GM23338 (cell line): ENCODE data around the gene ARFIP1. TPM values are rescaled to one million over a fixed set of nuclear protein-coding genes. Genes with fewer than 3 reads are reported as not detected.

Experiments
- ATAC-seq: fragments of 200-7000 bp; cut with Tn5 transposase; 3 replicates; pipeline ENCODE4 v1.9.1; 2020
- DNase-seq: peaks from one replicate; pipeline ENCODE4 v3.0.0-alpha.2; 2015; ENCODE audit warnings: low spot score
- H2AFZ ChIP-seq: fragments of 200-600 bp; sonication (generic); 2 replicates; pipeline ENCODE4 v1.8.0; 2016; ENCODE audit warnings: antibody characterized with exemption, mild to moderate bottlenecking, moderate library complexity
- H3F3A ChIP-seq: fragments of 200-600 bp; sonication (generic); replicated peaks from 2 replicates; pipeline ENCODE4 v1.8.0; 2017; ENCODE audit warnings: antibody characterized with exemption, mixed run types, low read depth
- H3K27ac ChIP-seq: fragments of 200-600 bp; sonication (generic); 2 replicates; pipeline ENCODE4 v1.6.1; 2016; ENCODE audit warnings: low read depth
- H3K27me3 ChIP-seq: fragments of 200-600 bp; sonication (generic); 2 replicates; pipeline ENCODE4 v1.8.0; 2016; ENCODE audit warnings: mild to moderate bottlenecking, mixed run types, moderate library complexity; ENCODE audit not compliant: insufficient read depth
- H3K36me3 ChIP-seq: fragments of 200-600 bp; sonication (generic); 2 replicates; pipeline ENCODE4 v1.8.0; 2016; ENCODE audit warnings: mild to moderate bottlenecking; ENCODE audit not compliant: insufficient read depth
- H3K4me1 ChIP-seq: fragments of 200-600 bp; sonication (generic); 2 replicates; pipeline ENCODE4 v1.8.0; 2016; ENCODE audit warnings: mild to moderate bottlenecking, moderate library complexity; ENCODE audit not compliant: insufficient read depth
- H3K4me2 ChIP-seq: fragments of 200-600 bp; sonication (generic); 2 replicates; pipeline ENCODE4 v1.7.1; 2017; ENCODE audit warnings: mixed run types
- H3K4me3 ChIP-seq: fragments of 200-600 bp; sonication (generic); 2 replicates; pipeline ENCODE4 v1.6.1; 2016; ENCODE audit warnings: mixed run types
- H3K79me2 ChIP-seq: fragments of 200-600 bp; sonication (generic); replicated peaks from 2 replicates; pipeline ENCODE4 v1.8.0; 2017; ENCODE audit warnings: mild to moderate bottlenecking; ENCODE audit not compliant: insufficient read depth
- H3K9me2 ChIP-seq: fragments of 200-600 bp; sonication (generic); 2 replicates; pipeline ENCODE4 v1.8.0; 2017; ENCODE audit not compliant: insufficient read depth
- H4K20me1 ChIP-seq: fragments of 200-600 bp; sonication (generic); replicated peaks from 2 replicates; pipeline ENCODE4 v1.8.0; 2017; ENCODE audit warnings: mild to moderate bottlenecking; ENCODE audit not compliant: insufficient read depth
- H3K27ac Mint-ChIP-seq: 2 replicates; pipeline ENCODE4 v1.8.0; 2020; ENCODE audit warnings: inconsistent platforms, mild to moderate bottlenecking, moderate library complexity, mixed read lengths
- H3K27me3 Mint-ChIP-seq: 3 replicates; pipeline ENCODE4 v1.8.0; 2022; ENCODE audit warnings: low read depth, mild to moderate bottlenecking, moderate library complexity, mixed read lengths, inconsistent platforms; ENCODE audit not compliant: insufficient read depth, poor library complexity
- H3K36me3 Mint-ChIP-seq: 3 replicates; pipeline ENCODE4 v1.8.0; 2021; ENCODE audit warnings: low read depth, mild to moderate bottlenecking, inconsistent platforms, moderate library complexity, mixed read lengths
- H3K4me1 Mint-ChIP-seq: 3 replicates; pipeline ENCODE4 v1.8.0; 2020; ENCODE audit warnings: mild to moderate bottlenecking, inconsistent platforms, mixed read lengths
- H3K4me3 Mint-ChIP-seq: 3 replicates; pipeline ENCODE4 v1.8.0; 2021; ENCODE audit warnings: moderate library complexity, mild to moderate bottlenecking, inconsistent platforms, mixed read lengths
- H3K9me3 Mint-ChIP-seq: 3 replicates; pipeline ENCODE4 v1.8.0; 2020; ENCODE audit warnings: moderate library complexity, mild to moderate bottlenecking, inconsistent platforms, mixed read lengths
- CREB1 ChIP-seq: fragments of 250-450 bp; sonication (Bioruptor Pico); IDR thresholded peaks from 2 replicates; pipeline ENCODE4 v1.5.0; 2020; ENCODE audit warnings: low read depth, mild to moderate bottlenecking, moderate library complexity
- ETS1 ChIP-seq: IDR thresholded peaks from 2 replicates; pipeline ENCODE4 v1.6.1; 2016; ENCODE audit warnings: antibody characterized with exemption
- EZH2 ChIP-seq: fragments of 200-600 bp; sonication (generic); IDR thresholded peaks from one replicate; pipeline ENCODE4 v1.8.0; 2017; ENCODE audit warnings: antibody characterized with exemption, mild to moderate bottlenecking, low read depth; ENCODE audit not compliant: unreplicated experiment
- EZH2phosphoT487 ChIP-seq: fragments of 200-600 bp; sonication (generic); IDR thresholded peaks from one replicate; pipeline ENCODE4 v1.8.1; 2018; ENCODE audit warnings: antibody characterized with exemption; ENCODE audit not compliant: unreplicated experiment
- JUNB ChIP-seq: IDR thresholded peaks from one replicate; pipeline ENCODE4 v1.6.1; 2016; ENCODE audit warnings: antibody characterized with exemption; ENCODE audit not compliant: unreplicated experiment
- NANOG ChIP-seq: IDR thresholded peaks from 2 replicates; pipeline ENCODE4 v1.6.1; 2016; ENCODE audit warnings: antibody characterized with exemption, borderline replicate concordance
- POLR2AphosphoS5 ChIP-seq: IDR thresholded peaks from 2 replicates; pipeline ENCODE4 v1.6.1; 2016; ENCODE audit warnings: antibody characterized with exemption, low read depth
- STAT1 ChIP-seq: IDR thresholded peaks from one replicate; pipeline ENCODE4 v1.6.1; 2016; ENCODE audit warnings: antibody characterized with exemption; ENCODE audit not compliant: unreplicated experiment
- ZNF114 ChIP-seq: fragments of 250-450 bp; sonication (Bioruptor Pico); IDR thresholded peaks from 2 replicates; pipeline ENCODE4 v1.5.0; 2020; ENCODE audit warnings: mild to moderate bottlenecking, moderate library complexity
- ZNF331 ChIP-seq: fragments of 250-450 bp; sonication (Bioruptor Pico); IDR thresholded peaks from 2 replicates; pipeline ENCODE4 v1.5.0; 2020; ENCODE audit warnings: low read depth, mild to moderate bottlenecking, moderate library complexity
- polyA plus RNA-seq: library from polyadenylated mRNA; unstranded; fragments of >200 nt; fragmentation: Nextera tagmentation; extraction: Ambion mirVana; gene quantifications from 2 replicates; pipeline ENCODE4 v1.2.1, GENCODE V29; 2016
- total RNA-seq: library from RNA; depleted of rRNA; stranded (reverse); fragments of >200 nt; shearing (Covaris generic); gene quantifications from 2 replicates; pipeline ENCODE4 v1.2.3, GENCODE V29; 2014
- TF ChIP-seq, protein P1 (sequence below): fragments of 250-450 bp; sonication (Bioruptor Pico); IDR thresholded peaks from 2 replicates; pipeline ENCODE4 v1.5.0; 2020; ENCODE audit warnings: mild to moderate bottlenecking, moderate library complexity
- TF ChIP-seq, protein P2 (sequence below): IDR thresholded peaks from one replicate; pipeline ENCODE4 v1.6.1; 2018; ENCODE audit warnings: antibody characterized with exemption; ENCODE audit not compliant: unreplicated experiment

Gene ARFIP1
- total and polyA plus RNA-seq, 2 experiments from 2014 or later: 46.0 to 49.6 TPM

DNA sequence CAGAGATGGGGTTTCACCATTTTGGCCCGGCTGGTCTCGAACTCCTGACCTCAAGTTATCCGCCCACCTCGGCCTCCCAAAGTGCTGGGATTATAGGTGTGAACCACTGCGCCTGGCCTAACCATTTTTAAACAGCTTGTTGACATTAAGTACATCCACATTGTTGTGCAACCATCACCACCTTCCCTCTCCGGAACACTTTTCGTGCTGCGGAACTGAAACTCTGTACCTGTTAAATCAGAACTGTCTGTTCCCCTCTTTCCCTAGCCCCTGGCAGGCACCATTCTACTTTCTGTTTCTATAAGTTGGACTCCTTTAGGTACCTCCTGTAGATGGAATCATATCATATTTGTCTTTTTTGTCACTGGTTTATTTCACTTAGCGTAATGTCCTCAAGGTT is 165.9 kb downstream of the ARFIP1 start:
- H2AFZ ChIP-seq: no peak overlapping the region
- peaks cover 28% of the 10 kb centered on the region for H4K20me1 ChIP-seq
- Mint-ChIP-seq H3K27ac (no peak overlapping the region), H3K4me1 (peaks cover 26% of the 10 kb centered on the region), H3K9me3 (no peaks in the 10 kb centered on the region), H3K36me3 (peaks cover 58% of the 10 kb centered on the region), H3K4me3 (no peak overlapping the region), H3K27me3 (peaks cover 5% of the 10 kb centered on the region)
- H3K9me2 ChIP-seq: no peaks in the 10 kb centered on the region
- no peak for DNase-seq
- no peak overlapping the region for H3K4me3 ChIP-seq
- peaks cover 27% of the 10 kb centered on the region for H3K36me3 ChIP-seq
- ATAC-seq: no peak
- 0 out of 2 replicates have a peak, but pooled peaks cover 4% of the 10 kb centered on the region for H3F3A ChIP-seq
- peaks cover 34% of the 10 kb centered on the region for H3K4me1 ChIP-seq
- H3K79me2 ChIP-seq: peaks cover 96% of the 10 kb centered on the region
- H3K4me2 ChIP-seq: no peak overlapping the region
- TF ChIP-seq EZH2 (no peak), CREB1 (CRISPR knock-in tag) (no peak)
- H3K27me3 ChIP-seq: no peaks in the 10 kb centered on the region
- no peak overlapping the region for H3K27ac ChIP-seq

- DNase-seq (no peak), ATAC-seq (no peak)
- peaks cover 89% of the 10 kb centered on the region for H3K79me2 ChIP-seq
These were observed 166.7 kb downstream of the ARFIP1 start for GRCh38 chr4:152946446-152946845.

More at GRCh38 chr4:152946446-152946845, 166.7 kb downstream of the ARFIP1 start:
- Mint-ChIP-seq H3K4me3 (no peak overlapping the region), H3K36me3 (peaks cover 58% of the 10 kb centered on the region), H3K4me1 (peaks cover 34% of the 10 kb centered on the region), H3K27me3 (peaks cover 5% of the 10 kb centered on the region), H3K27ac (no peak overlapping the region), H3K9me3 (no peaks in the 10 kb centered on the region)
- H3F3A ChIP-seq: 0 out of 2 replicates have a peak, but pooled peaks cover 4% of the 10 kb centered on the region
- no peak overlapping the region for H3K4me2 ChIP-seq
- no peak overlapping the region for H3K27ac ChIP-seq
- no peaks in the 10 kb centered on the region for H3K27me3 ChIP-seq
- no peak for TF ChIP-seq STAT1
- TF ChIP-seq, protein P1, sequence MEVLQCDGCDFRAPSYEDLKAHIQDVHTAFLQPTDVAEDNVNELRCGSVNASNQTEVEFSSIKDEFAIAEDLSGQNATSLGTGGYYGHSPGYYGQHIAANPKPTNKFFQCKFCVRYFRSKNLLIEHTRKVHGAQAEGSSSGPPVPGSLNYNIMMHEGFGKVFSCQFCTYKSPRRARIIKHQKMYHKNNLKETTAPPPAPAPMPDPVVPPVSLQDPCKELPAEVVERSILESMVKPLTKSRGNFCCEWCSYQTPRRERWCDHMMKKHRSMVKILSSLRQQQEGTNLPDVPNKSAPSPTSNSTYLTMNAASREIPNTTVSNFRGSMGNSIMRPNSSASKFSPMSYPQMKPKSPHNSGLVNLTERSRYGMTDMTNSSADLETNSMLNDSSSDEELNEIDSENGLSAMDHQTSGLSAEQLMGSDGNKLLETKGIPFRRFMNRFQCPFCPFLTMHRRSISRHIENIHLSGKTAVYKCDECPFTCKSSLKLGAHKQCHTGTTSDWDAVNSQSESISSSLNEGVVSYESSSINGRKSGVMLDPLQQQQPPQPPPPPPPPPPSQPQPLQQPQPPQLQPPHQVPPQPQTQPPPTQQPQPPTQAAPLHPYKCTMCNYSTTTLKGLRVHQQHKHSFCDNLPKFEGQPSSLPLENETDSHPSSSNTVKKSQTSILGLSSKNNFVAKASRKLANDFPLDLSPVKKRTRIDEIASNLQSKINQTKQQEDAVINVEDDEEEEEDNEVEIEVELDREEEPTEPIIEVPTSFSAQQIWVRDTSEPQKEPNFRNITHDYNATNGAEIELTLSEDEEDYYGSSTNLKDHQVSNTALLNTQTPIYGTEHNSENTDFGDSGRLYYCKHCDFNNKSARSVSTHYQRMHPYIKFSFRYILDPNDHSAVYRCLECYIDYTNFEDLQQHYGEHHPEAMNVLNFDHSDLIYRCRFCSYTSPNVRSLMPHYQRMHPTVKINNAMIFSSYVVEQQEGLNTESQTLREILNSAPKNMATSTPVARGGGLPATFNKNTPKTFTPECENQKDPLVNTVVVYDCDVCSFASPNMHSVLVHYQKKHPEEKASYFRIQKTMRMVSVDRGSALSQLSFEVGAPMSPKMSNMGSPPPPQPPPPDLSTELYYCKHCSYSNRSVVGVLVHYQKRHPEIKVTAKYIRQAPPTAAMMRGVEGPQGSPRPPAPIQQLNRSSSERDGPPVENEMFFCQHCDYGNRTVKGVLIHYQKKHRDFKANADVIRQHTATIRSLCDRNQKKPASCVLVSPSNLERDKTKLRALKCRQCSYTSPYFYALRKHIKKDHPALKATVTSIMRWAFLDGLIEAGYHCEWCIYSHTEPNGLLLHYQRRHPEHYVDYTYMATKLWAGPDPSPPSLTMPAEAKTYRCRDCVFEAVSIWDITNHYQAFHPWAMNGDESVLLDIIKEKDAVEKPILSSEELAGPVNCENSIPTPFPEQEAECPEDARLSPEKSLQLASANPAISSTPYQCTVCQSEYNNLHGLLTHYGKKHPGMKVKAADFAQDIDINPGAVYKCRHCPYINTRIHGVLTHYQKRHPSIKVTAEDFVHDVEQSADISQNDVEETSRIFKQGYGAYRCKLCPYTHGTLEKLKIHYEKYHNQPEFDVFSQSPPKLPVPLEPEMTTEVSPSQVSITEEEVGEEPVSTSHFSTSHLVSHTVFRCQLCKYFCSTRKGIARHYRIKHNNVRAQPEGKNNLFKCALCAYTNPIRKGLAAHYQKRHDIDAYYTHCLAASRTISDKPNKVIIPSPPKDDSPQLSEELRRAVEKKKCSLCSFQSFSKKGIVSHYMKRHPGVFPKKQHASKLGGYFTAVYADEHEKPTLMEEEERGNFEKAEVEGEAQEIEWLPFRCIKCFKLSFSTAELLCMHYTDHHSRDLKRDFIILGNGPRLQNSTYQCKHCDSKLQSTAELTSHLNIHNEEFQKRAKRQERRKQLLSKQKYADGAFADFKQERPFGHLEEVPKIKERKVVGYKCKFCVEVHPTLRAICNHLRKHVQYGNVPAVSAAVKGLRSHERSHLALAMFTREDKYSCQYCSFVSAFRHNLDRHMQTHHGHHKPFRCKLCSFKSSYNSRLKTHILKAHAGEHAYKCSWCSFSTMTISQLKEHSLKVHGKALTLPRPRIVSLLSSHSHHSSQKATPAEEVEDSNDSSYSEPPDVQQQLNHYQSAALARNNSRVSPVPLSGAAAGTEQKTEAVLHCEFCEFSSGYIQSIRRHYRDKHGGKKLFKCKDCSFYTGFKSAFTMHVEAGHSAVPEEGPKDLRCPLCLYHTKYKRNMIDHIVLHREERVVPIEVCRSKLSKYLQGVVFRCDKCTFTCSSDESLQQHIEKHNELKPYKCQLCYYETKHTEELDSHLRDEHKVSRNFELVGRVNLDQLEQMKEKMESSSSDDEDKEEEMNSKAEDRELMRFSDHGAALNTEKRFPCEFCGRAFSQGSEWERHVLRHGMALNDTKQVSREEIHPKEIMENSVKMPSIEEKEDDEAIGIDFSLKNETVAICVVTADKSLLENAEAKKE (CRISPR knock-in tag): no peak
- TF ChIP-seq ETS1: no peak
- TF ChIP-seq EZH2phosphoT487: no peak
- no peak for TF ChIP-seq POLR2AphosphoS5
- no peak for TF ChIP-seq ZNF331 (CRISPR knock-in tag)
- no peak for TF ChIP-seq CREB1 (CRISPR knock-in tag)
- TF ChIP-seq ZNF114 (CRISPR knock-in tag): no peak
- TF ChIP-seq NANOG: no peak
- TF ChIP-seq JUNB: no peak
- TF ChIP-seq, protein P2, sequence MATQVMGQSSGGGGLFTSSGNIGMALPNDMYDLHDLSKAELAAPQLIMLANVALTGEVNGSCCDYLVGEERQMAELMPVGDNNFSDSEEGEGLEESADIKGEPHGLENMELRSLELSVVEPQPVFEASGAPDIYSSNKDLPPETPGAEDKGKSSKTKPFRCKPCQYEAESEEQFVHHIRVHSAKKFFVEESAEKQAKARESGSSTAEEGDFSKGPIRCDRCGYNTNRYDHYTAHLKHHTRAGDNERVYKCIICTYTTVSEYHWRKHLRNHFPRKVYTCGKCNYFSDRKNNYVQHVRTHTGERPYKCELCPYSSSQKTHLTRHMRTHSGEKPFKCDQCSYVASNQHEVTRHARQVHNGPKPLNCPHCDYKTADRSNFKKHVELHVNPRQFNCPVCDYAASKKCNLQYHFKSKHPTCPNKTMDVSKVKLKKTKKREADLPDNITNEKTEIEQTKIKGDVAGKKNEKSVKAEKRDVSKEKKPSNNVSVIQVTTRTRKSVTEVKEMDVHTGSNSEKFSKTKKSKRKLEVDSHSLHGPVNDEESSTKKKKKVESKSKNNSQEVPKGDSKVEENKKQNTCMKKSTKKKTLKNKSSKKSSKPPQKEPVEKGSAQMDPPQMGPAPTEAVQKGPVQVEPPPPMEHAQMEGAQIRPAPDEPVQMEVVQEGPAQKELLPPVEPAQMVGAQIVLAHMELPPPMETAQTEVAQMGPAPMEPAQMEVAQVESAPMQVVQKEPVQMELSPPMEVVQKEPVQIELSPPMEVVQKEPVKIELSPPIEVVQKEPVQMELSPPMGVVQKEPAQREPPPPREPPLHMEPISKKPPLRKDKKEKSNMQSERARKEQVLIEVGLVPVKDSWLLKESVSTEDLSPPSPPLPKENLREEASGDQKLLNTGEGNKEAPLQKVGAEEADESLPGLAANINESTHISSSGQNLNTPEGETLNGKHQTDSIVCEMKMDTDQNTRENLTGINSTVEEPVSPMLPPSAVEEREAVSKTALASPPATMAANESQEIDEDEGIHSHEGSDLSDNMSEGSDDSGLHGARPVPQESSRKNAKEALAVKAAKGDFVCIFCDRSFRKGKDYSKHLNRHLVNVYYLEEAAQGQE: no peak
- no peak for TF ChIP-seq EZH2
- peaks cover 42% of the 10 kb centered on the region for H3K4me1 ChIP-seq
- H2AFZ ChIP-seq: no peak overlapping the region
- H3K4me3 ChIP-seq: no peak overlapping the region
- peaks cover 27% of the 10 kb centered on the region for H3K36me3 ChIP-seq
- H3K9me2 ChIP-seq: no peaks in the 10 kb centered on the region
- peaks cover 26% of the 10 kb centered on the region for H4K20me1 ChIP-seq
